Prostate gland (tissue), 2 donors: Measurements from ENCODE around the gene BICDL2. TPM values are rescaled to one million over a fixed set of nuclear protein-coding genes. Genes with fewer than 3 reads are reported as not detected.

Experiments used
- DNase-seq: peaks from one replicate; pipeline ENCODE4 v3.0.0-alpha.2; 2019; ENCODE audit warnings: low spot score
- H3K27ac ChIP-seq, 2 donors: fragments of 200-600 bp; sonication (generic); 2 replicates each; pipeline ENCODE4 v1.5.1; 2017 to 2019
- H3K27me3 ChIP-seq: fragments of 200-600 bp; sonication (generic); replicated peaks from 2 replicates; pipeline ENCODE4 v1.5.1; 2019; ENCODE audit not compliant: insufficient read depth
- H3K36me3 ChIP-seq, 2 donors: fragments of 200-600 bp; sonication (generic); 1 replicate in 1 of 2; 2 replicates in 1 of 2; pipeline versions ENCODE4 v1.5.1 to v1.8.1; 2017 to 2019
- H3K4me1 ChIP-seq: fragments of 200-600 bp; sonication (generic); replicated peaks from 2 replicates; pipeline ENCODE4 v1.5.1; 2019
- H3K4me3 ChIP-seq, 2 donors: fragments of 200-600 bp; sonication (generic); 2 replicates each; pipeline ENCODE4 v1.5.1; 2017 to 2019
- H3K9me3 ChIP-seq: fragments of 200-600 bp; sonication (generic); 2 replicates; pipeline ENCODE4 v1.5.1; 2017
- POLR2A ChIP-seq: fragments of 450-650 bp; IDR thresholded peaks from one replicate; pipeline ENCODE4 v1.6.1; 2016; ENCODE audit warnings: antibody characterized with exemption, mild to moderate bottlenecking
- POLR2AphosphoS5 ChIP-seq: sonication (generic); formaldehyde crosslinking; IDR thresholded peaks from one replicate; pipeline ENCODE4 v1.6.1; 2017; ENCODE audit warnings: antibody characterized with exemption
- WGBS: methylation state at CpG from one replicate; pipeline ENCODE4 v1.1.5; 2018; 5-methylcytosine and 5-hydroxymethylcytosine counted together
- intact Hi-C: fragments of 100-400 bp; cut with DNase I; formaldehyde crosslinking; loops from one replicate; pipeline ENCODE4 v1.14.2; 2022
- small RNA-seq, 2 donors: library from RNA; depleted of rRNA; stranded (forward); fragments of <200 nt; gene quantifications; one replicate each; pipeline ENCODE3, GENCODE V24; 2016
- total RNA-seq, 2 donors: library from RNA; depleted of rRNA; stranded (reverse); fragments of >200 nt; gene quantifications; one replicate each; pipeline ENCODE4 v1.1.0, GENCODE V29; 2016
- TF ChIP-seq, protein P1 (sequence below), 4 experiments: fragments of 200-600 bp in 2 of 4; fragments of 450-650 bp in 2 of 4; sonication (generic) in 2 of 4; IDR thresholded peaks; 1 replicate in 3 of 4; 2 replicates in 1 of 4; pipeline ENCODE4 v1.5.1; 2016 to 2019; ENCODE audit warnings: antibody characterized with exemption in 4 of 4, mild to moderate bottlenecking in 2 of 4, moderate library complexity in 2 of 4

The BICDL2 gene
- total RNA-seq, 2 donors from 2014 or later, result 54.6 to 59.6 TPM

GRCh38 chr16:2979669-2980226 is 57.0 kb downstream of the BICDL2 start:
- H3K9me3 ChIP-seq, result no peaks in the 10 kb centered on the region
- no peak overlapping the region for H3K27ac ChIP-seq
- no peak for DNase-seq
- TF ChIP-seq, protein P1, sequence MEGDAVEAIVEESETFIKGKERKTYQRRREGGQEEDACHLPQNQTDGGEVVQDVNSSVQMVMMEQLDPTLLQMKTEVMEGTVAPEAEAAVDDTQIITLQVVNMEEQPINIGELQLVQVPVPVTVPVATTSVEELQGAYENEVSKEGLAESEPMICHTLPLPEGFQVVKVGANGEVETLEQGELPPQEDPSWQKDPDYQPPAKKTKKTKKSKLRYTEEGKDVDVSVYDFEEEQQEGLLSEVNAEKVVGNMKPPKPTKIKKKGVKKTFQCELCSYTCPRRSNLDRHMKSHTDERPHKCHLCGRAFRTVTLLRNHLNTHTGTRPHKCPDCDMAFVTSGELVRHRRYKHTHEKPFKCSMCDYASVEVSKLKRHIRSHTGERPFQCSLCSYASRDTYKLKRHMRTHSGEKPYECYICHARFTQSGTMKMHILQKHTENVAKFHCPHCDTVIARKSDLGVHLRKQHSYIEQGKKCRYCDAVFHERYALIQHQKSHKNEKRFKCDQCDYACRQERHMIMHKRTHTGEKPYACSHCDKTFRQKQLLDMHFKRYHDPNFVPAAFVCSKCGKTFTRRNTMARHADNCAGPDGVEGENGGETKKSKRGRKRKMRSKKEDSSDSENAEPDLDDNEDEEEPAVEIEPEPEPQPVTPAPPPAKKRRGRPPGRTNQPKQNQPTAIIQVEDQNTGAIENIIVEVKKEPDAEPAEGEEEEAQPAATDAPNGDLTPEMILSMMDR (IDR thresholded peaks at IDR 0.05), result no peak
- TF ChIP-seq POLR2A (no peak), POLR2AphosphoS5 (no peak)
- peak overlapping the region; percentile 59 to 69 for H3K4me3 ChIP-seq
- intact Hi-C loops, result no loop called here
- H3K4me1 ChIP-seq, result peaks cover 11% of the 10 kb centered on the region
- 3% methylated on average over 37 of the region's 43 CpGs for WGBS
- no peaks in the 10 kb centered on the region for H3K27me3 ChIP-seq
- H3K36me3 ChIP-seq, result no peaks in the 10 kb centered on the region

Small RNA genes lying within 50 kb of the gene (small RNA-seq; reads per million reads assigned to genes)
- gene LINC00514, result 0 to 0.09 reads per million in 2 donors
- 0.09 to 0.30 reads per million in 2 donors for gene RNU1-22P

Other genes with a start within 250 kb of the BICDL2 start
- not detected for gene PRSS33, start 249.4 kb downstream of the BICDL2 start, total RNA-seq
- not detected for gene PRSS41, start 238.5 kb downstream of the BICDL2 start, total RNA-seq
- 10 to 100 TPM; 33.5 to 50.6 TPM for gene PRSS21, start 219.7 kb downstream of the BICDL2 start, total RNA-seq
- 100 to 1,000 TPM in 1 of 2 donors, 10 to 100 TPM in 1; 37.1 to 268 TPM for gene ZG16B, start 206.6 kb downstream of the BICDL2 start, total RNA-seq
- gene PRSS22, start 178.8 kb downstream of the BICDL2 start, total RNA-seq, result 10 to 100 TPM; 18.6 to 30.9 TPM
- gene FLYWCH2, start 153.7 kb downstream of the BICDL2 start, total RNA-seq, result 100 to 1,000 TPM in 1 of 2 donors, 10 to 100 TPM in 1; 78.8 to 150 TPM
- 10 to 100 TPM; 53.0 to 55.6 TPM for gene FLYWCH1, start 125.0 kb downstream of the BICDL2 start, total RNA-seq
- gene KREMEN2, start 72.7 kb downstream of the BICDL2 start, total RNA-seq, result 1 to 10 TPM; 1.4 to 4.0 TPM
- 10 to 100 TPM in 1 of 2 donors, 1 to 10 TPM in 1; 9.1 to 25.1 TPM for gene PAQR4, start 67.6 kb downstream of the BICDL2 start, total RNA-seq
- 10 to 100 TPM in 1 of 2 donors, 1 to 10 TPM in 1; 4.1 to 25.5 TPM for gene PKMYT1, start 56.5 kb downstream of the BICDL2 start, total RNA-seq
- under 1 TPM in 1 of 2 donors, not detected in 1; 0.91 TPM for gene CLDN9, start 24.0 kb downstream of the BICDL2 start, total RNA-seq
- under 1 TPM in 1 of 2 donors, not detected in 1; 0.14 TPM for gene CLDN6, start 18.8 kb downstream of the BICDL2 start, total RNA-seq
- gene TNFRSF12A, start 16.6 kb downstream of the BICDL2 start, total RNA-seq, result 10 to 100 TPM; 57.4 to 59.0 TPM
- 10 to 100 TPM; 52.4 to 67.0 TPM for gene HCFC1R1, start 13.0 kb downstream of the BICDL2 start, total RNA-seq
- gene THOC6, start 12.9 kb downstream of the BICDL2 start, total RNA-seq, result 10 to 100 TPM; 22.9 to 28.0 TPM
- gene MMP25, start 9.6 kb upstream of the BICDL2 start, total RNA-seq, result 1 to 10 TPM in 1 of 2 donors, under 1 TPM in 1; 0.74 to 1.4 TPM
- 10 to 100 TPM; 13.5 to 33.3 TPM for gene IL32, start 28.7 kb upstream of the BICDL2 start, total RNA-seq
- under 1 TPM in 1 of 2 donors, not detected in 1; 0.57 TPM for gene ZSCAN10, start 62.4 kb upstream of the BICDL2 start, total RNA-seq
- gene ZNF205, start 75.6 kb upstream of the BICDL2 start, total RNA-seq, result 10 to 100 TPM; 20.9 to 27.0 TPM
- gene ZNF213, start 98.1 kb upstream of the BICDL2 start, total RNA-seq, result 10 to 100 TPM; 18.4 to 28.1 TPM
- gene OR1F1, start 151.3 kb upstream of the BICDL2 start, total RNA-seq, result not detected
- 10 to 100 TPM in 1 of 2 donors, 1 to 10 TPM in 1; 8.2 to 18.6 TPM for gene ZNF200, start 198.2 kb upstream of the BICDL2 start, total RNA-seq
- 1 to 10 TPM in 1 of 2 donors, under 1 TPM in 1; 0.77 to 5.9 TPM for gene MEFV, start 219.7 kb upstream of the BICDL2 start, total RNA-seq
- 10 to 100 TPM; 51.2 to 88.8 TPM for gene ZNF263, start 246.5 kb upstream of the BICDL2 start, total RNA-seq